ENCODE data around the gene SMIM7. TPM values are rescaled to one million over a fixed set of nuclear protein-coding genes. Genes with fewer than 3 reads are reported as not detected.
A peak's percentile ranks its signal among the peaks of the same experiment; 100 is the strongest.

SMIM7 gene
- total RNA-seq, 1 donor from 2014 or later: 30.8 TPM

DNA sequence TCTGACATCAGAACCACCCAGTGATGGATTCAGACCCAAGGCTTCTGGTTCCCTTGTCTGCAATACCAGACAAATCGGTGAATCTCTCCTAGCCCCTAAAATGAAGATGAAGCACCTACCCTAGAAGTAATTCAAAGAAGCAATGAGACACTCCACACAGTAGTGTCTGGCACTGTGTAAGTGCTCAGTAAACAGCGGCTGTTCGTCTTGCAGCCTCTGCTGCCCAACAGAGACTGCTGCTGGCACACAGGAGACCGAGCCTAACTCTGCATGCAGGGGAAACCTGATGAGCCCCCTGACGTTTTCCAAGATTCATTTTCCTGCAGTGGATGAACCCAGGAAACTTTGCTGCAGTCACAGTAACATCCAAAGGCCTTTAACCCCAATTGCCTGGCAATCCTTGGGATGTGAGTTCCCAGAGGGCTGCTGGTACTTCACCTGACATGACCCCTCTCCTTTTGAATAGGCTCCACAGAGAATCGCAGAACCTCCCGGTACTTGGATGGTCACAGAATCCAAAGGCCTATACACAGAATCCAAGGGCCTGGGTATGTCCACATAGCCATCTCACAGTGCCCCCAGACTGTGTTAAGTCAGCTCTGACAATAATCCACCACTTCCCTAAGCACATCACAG is 38.7 kb downstream of the SMIM7 start:
- Histone ChIP-seq H3K4me1 (peaks cover 94% of the 10 kb centered on the region), H3K36me3 (no peaks in the 10 kb centered on the region), H3K27me3 (ENCODE audit: low read depth) (no peaks in the 10 kb centered on the region), H3K27ac (replicated peaks) (no peak overlapping the region), H3K9me3 (replicated peaks) (no peaks in the 10 kb centered on the region), H3K4me3 (no peak overlapping the region)
- intact Hi-C loops (cut with micrococcal nuclease): no loop called here
- no peak for DNase-seq
- TF ChIP-seq, protein P1, sequence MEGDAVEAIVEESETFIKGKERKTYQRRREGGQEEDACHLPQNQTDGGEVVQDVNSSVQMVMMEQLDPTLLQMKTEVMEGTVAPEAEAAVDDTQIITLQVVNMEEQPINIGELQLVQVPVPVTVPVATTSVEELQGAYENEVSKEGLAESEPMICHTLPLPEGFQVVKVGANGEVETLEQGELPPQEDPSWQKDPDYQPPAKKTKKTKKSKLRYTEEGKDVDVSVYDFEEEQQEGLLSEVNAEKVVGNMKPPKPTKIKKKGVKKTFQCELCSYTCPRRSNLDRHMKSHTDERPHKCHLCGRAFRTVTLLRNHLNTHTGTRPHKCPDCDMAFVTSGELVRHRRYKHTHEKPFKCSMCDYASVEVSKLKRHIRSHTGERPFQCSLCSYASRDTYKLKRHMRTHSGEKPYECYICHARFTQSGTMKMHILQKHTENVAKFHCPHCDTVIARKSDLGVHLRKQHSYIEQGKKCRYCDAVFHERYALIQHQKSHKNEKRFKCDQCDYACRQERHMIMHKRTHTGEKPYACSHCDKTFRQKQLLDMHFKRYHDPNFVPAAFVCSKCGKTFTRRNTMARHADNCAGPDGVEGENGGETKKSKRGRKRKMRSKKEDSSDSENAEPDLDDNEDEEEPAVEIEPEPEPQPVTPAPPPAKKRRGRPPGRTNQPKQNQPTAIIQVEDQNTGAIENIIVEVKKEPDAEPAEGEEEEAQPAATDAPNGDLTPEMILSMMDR (IDR thresholded peaks at IDR 0.05; ENCODE audit: borderline replicate concordance): no peak

DNA sequence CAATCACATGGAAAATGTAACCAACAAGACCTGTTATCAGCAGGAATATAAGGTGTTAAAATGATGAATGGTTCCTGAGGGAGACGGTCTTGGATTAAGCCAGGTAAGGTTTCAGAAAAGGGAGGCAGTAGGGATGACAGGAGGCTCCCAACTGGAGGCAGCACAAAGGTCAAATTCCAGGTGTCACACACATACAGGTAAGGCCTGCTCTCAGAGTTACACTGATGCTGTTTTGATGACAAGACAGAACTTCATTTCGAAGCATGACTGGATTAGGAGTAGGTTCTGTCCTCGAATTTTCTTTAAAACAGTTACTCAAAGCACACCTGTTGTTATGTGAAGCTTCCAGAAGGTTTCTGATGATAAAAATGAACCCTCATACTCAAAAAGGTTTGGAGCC is 39.4 kb downstream of the SMIM7 start:
- no peaks in the 10 kb centered on the region for H3K9me3 ChIP-seq (replicated peaks)
- TF ChIP-seq, protein P1 (IDR thresholded peaks at IDR 0.05; ENCODE audit: borderline replicate concordance): no peak
- no peaks in the 10 kb centered on the region for H3K36me3 ChIP-seq
- intact Hi-C loops (cut with micrococcal nuclease): no loop called here
- H3K4me3 ChIP-seq: no peak overlapping the region
- DNase-seq: no peak
- peaks cover 94% of the 10 kb centered on the region for H3K4me1 ChIP-seq
- H3K27me3 ChIP-seq (ENCODE audit: low read depth): no peaks in the 10 kb centered on the region
- peak overlapping the region; percentile 6 for H3K27ac ChIP-seq (replicated peaks)

DNA sequence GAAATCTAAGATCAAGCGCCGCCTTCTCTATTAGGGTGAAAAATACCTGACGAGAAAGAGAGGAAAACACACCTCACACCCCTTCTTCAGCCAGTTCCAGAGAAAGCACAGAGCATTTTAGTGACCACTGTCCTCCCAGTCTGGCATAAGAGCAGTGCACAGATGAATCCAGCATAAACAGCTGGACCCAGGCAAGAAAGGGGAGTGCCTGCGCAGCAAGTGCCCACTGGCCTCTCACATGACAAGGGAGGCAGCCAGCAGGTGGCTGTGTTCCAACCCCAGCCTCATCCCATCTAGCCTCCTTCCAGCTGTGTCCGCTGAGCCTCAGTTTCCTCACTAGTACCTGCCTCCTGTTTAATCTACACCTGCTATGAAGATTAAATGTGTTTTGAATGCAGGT is 39.9 kb downstream of the SMIM7 start:
- Histone ChIP-seq H3K9me3 (replicated peaks) (no peaks in the 10 kb centered on the region), H3K27me3 (ENCODE audit: low read depth) (no peaks in the 10 kb centered on the region), H3K4me3 (no peak overlapping the region), H3K27ac (replicated peaks) (peak overlapping the region; percentile 23), H3K4me1 (peaks cover 94% of the 10 kb centered on the region), H3K36me3 (no peaks in the 10 kb centered on the region)
- intact Hi-C loops (cut with micrococcal nuclease): no loop called here
- TF ChIP-seq, protein P1 (IDR thresholded peaks at IDR 0.05; ENCODE audit: borderline replicate concordance): no peak
- DNase-seq: no peak

DNA sequence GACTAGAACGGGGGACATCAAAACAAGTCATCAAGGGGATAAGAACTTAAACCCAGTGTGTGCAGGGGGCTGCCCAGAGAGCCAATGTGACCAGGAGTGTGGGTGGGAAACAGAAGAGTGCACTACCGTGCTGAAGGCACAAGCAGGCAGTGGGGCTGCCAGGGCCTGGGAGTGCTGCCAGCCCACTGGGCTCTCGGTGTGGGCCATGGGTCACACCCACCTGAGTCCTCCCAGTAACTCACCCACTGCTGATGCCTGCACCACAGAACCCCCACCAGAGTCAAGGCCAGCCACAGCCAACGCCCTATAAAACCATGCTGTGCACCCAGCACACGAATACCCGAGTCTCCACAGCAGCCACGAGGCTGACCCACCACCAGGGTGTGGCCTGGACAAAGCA is 40.5 kb downstream of the SMIM7 start:
- Histone ChIP-seq H3K27me3 (ENCODE audit: low read depth) (no peaks in the 10 kb centered on the region), H3K4me1 (peaks cover 93% of the 10 kb centered on the region), H3K4me3 (no peak overlapping the region), H3K9me3 (replicated peaks) (no peaks in the 10 kb centered on the region), H3K36me3 (no peaks in the 10 kb centered on the region), H3K27ac (replicated peaks) (peak overlapping the region; percentile 23)
- intact Hi-C loops (cut with micrococcal nuclease): no loop called here
- DNase-seq: peak; percentile 67
- TF ChIP-seq, protein P1 (IDR thresholded peaks at IDR 0.05; ENCODE audit: borderline replicate concordance): no peak

DNA sequence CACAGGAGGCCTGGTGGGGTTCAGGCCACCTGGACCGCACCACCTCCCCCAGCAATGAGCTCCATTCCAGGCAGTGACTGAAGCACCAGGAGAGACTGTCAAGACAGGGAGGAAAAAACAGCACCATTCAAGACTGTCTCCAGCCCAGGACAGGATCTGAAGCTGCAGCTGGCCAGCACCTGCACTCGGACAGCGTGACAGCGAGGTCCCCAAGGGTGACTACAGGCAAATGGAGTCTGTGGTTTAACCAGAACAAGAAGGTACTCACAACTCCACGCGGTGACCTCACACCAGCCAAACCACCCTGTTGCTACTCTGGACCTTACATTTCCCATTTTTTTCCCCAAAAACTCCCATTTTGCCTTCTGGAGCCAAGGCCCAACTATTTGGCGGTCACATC is 41.7 kb downstream of the SMIM7 start:
- Histone ChIP-seq H3K36me3 (no peaks in the 10 kb centered on the region), H3K4me1 (peaks cover 94% of the 10 kb centered on the region), H3K27ac (replicated peaks) (no peak overlapping the region), H3K4me3 (no peak overlapping the region), H3K9me3 (replicated peaks) (no peaks in the 10 kb centered on the region), H3K27me3 (ENCODE audit: low read depth) (no peaks in the 10 kb centered on the region)
- no peak for DNase-seq
- intact Hi-C loops (cut with micrococcal nuclease): no loop called here
- TF ChIP-seq, protein P1 (IDR thresholded peaks at IDR 0.05; ENCODE audit: borderline replicate concordance): no peak
